Spleen (tissue), 7 donors: ENCODE data around the gene AFAP1.

Source experiments
- CTCF ChIP-seq, 11 experiments: fragments of 200-600 bp in 7 of 11; fragments of 450-650 bp in 4 of 11; sonication (generic) in 4 of 11; IDR thresholded peaks in 8 of 11; conservative IDR thresholded peaks in 3 of 11; 1 replicate in 7 of 11; 2 replicates in 4 of 11; pipeline versions ENCODE4 v1.4.0 to v1.8.0; 2016 to 2021; ENCODE audit warnings: antibody characterized with exemption in 11 of 11, inconsistent platforms in 4 of 11, mild to moderate bottlenecking in 1 of 11
- POLR2A ChIP-seq, 3 donors: fragments of 450-650 bp; IDR thresholded peaks; one replicate each; pipeline ENCODE4 v1.5.1; 2017; ENCODE audit warnings: antibody characterized with exemption in 3 of 3, mild to moderate bottlenecking in 1 of 3
- POLR2AphosphoS5 ChIP-seq, 3 donors: sonication (generic); formaldehyde crosslinking; IDR thresholded peaks; one replicate each; pipeline ENCODE4 v1.5.1; 2017; ENCODE audit warnings: antibody characterized with exemption in 3 of 3
- donor health status: DM: no; HTN: no; CAD: no; lungs with moderate emphysema.
- donor health status: DM: no; HTN: no; CAD: no.
- donor health status: DM: no; HTN: no; CAD: no.

GRCh38 chr4:7767526-7767925, 172.1 kb downstream of the AFAP1 start:
- no peak for TF ChIP-seq CTCF (IDR thresholded peaks at IDR 0.05 in 8 of 11, conservative IDR thresholded peaks at IDR 0.05 in 3 of 11)
- no peak for TF ChIP-seq POLR2A (IDR thresholded peaks at IDR 0.05)
- no peak for TF ChIP-seq POLR2AphosphoS5 (IDR thresholded peaks at IDR 0.05)
